Measurements from ENCODE around the gene IGFLR1.
A peak's percentile ranks its signal among the peaks of the same experiment; 100 is the strongest.

IGFLR1 gene

GRCh38 chr19:35760711-35761349, 18.6 kb upstream of the IGFLR1 start:
- no peak overlapping the region for H3K9ac ChIP-seq (ENCODE audit: low read depth, low read length)
- H3K4me3 ChIP-seq (ENCODE audit: low read depth, low read length), result no peak overlapping the region
- H3K27me3 ChIP-seq (ENCODE audit: control insufficient read depth, insufficient read depth, low read length), result no peaks in the 10 kb centered on the region; the same call in 1 of the 2 replicates
- H3K4me1 ChIP-seq (ENCODE audit: control insufficient read depth, insufficient read depth, low read length), result peaks cover 9% of the 10 kb centered on the region; the same call in 1 of the 2 replicates
- H3K36me3 ChIP-seq (ENCODE audit: control insufficient read depth, insufficient read depth, low read length), result peaks cover 37% of the 10 kb centered on the region
- no peaks in the 10 kb centered on the region for H3K9me3 ChIP-seq (ENCODE audit: control insufficient read depth, insufficient read depth, low read length)
- no peak overlapping the region for H3K27ac ChIP-seq (ENCODE audit: low read depth, low read length)

- Histone ChIP-seq H3K27me3 (ENCODE audit: control insufficient read depth, insufficient read depth, low read length) (peaks cover 3% of the 10 kb centered on the region; the same call in 1 of the 2 replicates), H3K9me3 (ENCODE audit: control insufficient read depth, insufficient read depth, low read length) (no peaks in the 10 kb centered on the region), H3K9ac (ENCODE audit: low read depth, low read length) (no peak overlapping the region), H3K27ac (ENCODE audit: low read depth, low read length) (no peak overlapping the region), H3K4me1 (ENCODE audit: control insufficient read depth, insufficient read depth, low read length) (peaks cover 9% of the 10 kb centered on the region; the same call in 1 of the 2 replicates), H3K36me3 (ENCODE audit: control insufficient read depth, insufficient read depth, low read length) (peaks cover 31% of the 10 kb centered on the region), H3K4me3 (ENCODE audit: low read depth, low read length) (no peak overlapping the region)
These were observed 17.4 kb upstream of the IGFLR1 start for GRCh38 chr19:35759697-35760096.

- peaks cover 3% of the 10 kb centered on the region; the same call in 1 of the 2 replicates for H3K27me3 ChIP-seq (ENCODE audit: control insufficient read depth, insufficient read depth, low read length)
- H3K4me3 ChIP-seq (ENCODE audit: low read depth, low read length), result peak within 1 kb of the TSS; percentile 98
- H3K36me3 ChIP-seq (ENCODE audit: control insufficient read depth, insufficient read depth, low read length), result peaks cover 23% of the 10 kb centered on the region
- H3K27ac ChIP-seq (ENCODE audit: low read depth, low read length), result peak within 1 kb of the TSS; percentile 85
- H3K4me1 ChIP-seq (ENCODE audit: control insufficient read depth, insufficient read depth, low read length), result peaks cover 9% of the 10 kb centered on the region; the same call in 1 of the 2 replicates
- H3K9ac ChIP-seq (ENCODE audit: low read depth, low read length), result peak within 1 kb of the TSS; percentile 89
- H3K9me3 ChIP-seq (ENCODE audit: control insufficient read depth, insufficient read depth, low read length), result no peaks in the 10 kb centered on the region
These were observed 15.7 kb upstream of the IGFLR1 start, which contains the start of gene PROSER3 for GRCh38 chr19:35757749-35758608. Gene PROSER3 (plus strand): TSS chr19:35758176. CDS start chr19:35758216, 40 bp downstream.

DNA sequence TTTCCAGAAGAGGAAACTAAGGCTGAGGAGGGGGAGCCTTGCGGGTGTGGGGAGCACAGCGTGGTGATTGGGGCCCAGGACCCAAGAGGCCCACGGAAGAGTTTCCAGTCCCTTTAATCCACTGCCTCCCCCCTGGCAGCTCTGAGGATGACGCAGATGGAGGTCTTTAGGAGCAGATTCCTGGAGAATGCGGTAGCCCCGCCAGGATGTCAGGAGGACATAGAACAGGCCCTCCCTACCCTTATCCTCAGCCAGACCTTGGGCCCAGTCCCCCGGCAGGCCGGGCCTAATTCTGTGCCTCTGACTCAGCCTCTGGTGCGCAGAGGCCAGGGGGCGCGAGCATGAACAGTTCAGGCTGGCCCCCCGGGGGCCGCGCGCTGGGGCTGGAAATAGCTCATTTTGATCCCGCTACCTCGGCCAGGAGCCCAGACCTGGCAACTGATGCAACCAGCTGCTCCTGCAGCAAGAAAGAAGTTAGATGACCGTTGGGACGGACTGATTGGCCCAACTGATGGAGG, 15.0 kb upstream of the IGFLR1 start:
- H3K36me3 ChIP-seq (ENCODE audit: control insufficient read depth, insufficient read depth, low read length), result peaks cover 27% of the 10 kb centered on the region
- H3K27ac ChIP-seq (ENCODE audit: low read depth, low read length), result peak overlapping the region; percentile 85

GRCh38 chr19:35756377-35757230, 14.4 kb upstream of the IGFLR1 start, which contains the start of gene HSPB6:
Gene HSPB6 (minus strand): TSS chr19:35757029. CDS start chr19:35757008, 21 bp downstream.
- Histone ChIP-seq H3K9me3 (ENCODE audit: control insufficient read depth, insufficient read depth, low read length) (no peaks in the 10 kb centered on the region), H3K36me3 (ENCODE audit: control insufficient read depth, insufficient read depth, low read length) (peaks cover 21% of the 10 kb centered on the region; the same call in 1 of the 2 replicates), H3K9ac (ENCODE audit: low read depth, low read length) (peak within 1 kb of the TSS; percentile 28), H3K27me3 (ENCODE audit: control insufficient read depth, insufficient read depth, low read length) (peaks cover 3% of the 10 kb centered on the region; the same call in 1 of the 2 replicates), H3K4me1 (ENCODE audit: control insufficient read depth, insufficient read depth, low read length) (peaks cover 9% of the 10 kb centered on the region; the same call in 1 of the 2 replicates), H3K27ac (ENCODE audit: low read depth, low read length) (peak within 1 kb of the TSS; percentile 85), H3K4me3 (ENCODE audit: low read depth, low read length) (peak within 1 kb of the TSS; percentile 98)

More for the DNA sequence above, 15.0 kb upstream of the IGFLR1 start:
- H3K4me1 ChIP-seq (ENCODE audit: control insufficient read depth, insufficient read depth, low read length), result peaks cover 9% of the 10 kb centered on the region; the same call in 1 of the 2 replicates
- peak overlapping the region; percentile 28 for H3K9ac ChIP-seq (ENCODE audit: low read depth, low read length)
- peak overlapping the region; percentile 98 for H3K4me3 ChIP-seq (ENCODE audit: low read depth, low read length)
- H3K9me3 ChIP-seq (ENCODE audit: control insufficient read depth, insufficient read depth, low read length), result no peaks in the 10 kb centered on the region
- H3K27me3 ChIP-seq (ENCODE audit: control insufficient read depth, insufficient read depth, low read length), result peaks cover 3% of the 10 kb centered on the region; the same call in 1 of the 2 replicates

DNA sequence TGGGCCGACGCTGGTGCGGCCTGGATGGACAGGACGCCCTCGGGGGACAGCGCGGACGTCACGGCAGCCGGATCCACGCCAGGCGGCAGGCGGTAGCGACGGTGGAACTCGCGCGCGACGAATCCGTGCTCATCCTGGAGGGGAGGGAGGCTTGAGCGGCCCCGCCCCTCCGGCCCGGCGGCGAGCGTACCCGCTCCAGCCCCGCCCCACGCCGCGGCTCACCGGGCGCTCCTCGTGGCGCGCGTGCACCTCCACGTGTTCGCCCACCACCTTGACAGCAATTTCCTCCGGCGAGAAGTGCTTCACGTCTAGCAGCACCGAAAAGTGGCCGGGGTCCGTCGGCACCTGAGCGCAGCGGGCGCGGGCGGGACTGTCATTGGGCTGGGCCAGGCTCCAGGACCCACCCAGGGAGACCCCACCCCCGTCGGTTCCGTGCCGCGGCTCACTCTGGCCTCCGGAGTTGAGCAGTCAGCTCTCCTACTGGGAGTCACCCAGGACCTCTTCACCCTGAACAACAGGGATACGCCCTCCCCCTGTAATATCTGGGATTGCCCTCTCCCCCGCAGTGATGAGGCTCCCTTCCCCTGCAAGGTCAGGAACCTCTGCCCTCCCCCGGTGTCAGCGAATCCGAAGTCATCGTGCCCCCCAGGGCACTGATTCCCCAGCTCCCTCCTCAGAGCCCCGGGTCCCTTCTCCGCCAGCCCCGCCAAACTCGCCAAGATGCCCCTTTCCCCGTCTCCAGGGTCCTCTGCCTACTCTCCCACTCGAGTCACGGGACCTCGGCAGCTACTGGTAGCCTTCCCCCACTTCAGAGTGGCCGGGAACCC, 13.5 kb upstream of the IGFLR1 start:
- peak overlapping the region; percentile 64 for H3K4me3 ChIP-seq (ENCODE audit: low read depth, low read length)
- H3K9ac ChIP-seq (ENCODE audit: low read depth, low read length), result no peak overlapping the region
- no peak overlapping the region for H3K27ac ChIP-seq (ENCODE audit: low read depth, low read length)
- peaks cover 3% of the 10 kb centered on the region; the same call in 1 of the 2 replicates for H3K27me3 ChIP-seq (ENCODE audit: control insufficient read depth, insufficient read depth, low read length)
- no peaks in the 10 kb centered on the region for H3K9me3 ChIP-seq (ENCODE audit: control insufficient read depth, insufficient read depth, low read length)
- peaks cover 17% of the 10 kb centered on the region; the same call in 1 of the 2 replicates for H3K36me3 ChIP-seq (ENCODE audit: control insufficient read depth, insufficient read depth, low read length)
- H3K4me1 ChIP-seq (ENCODE audit: control insufficient read depth, insufficient read depth, low read length), result peaks cover 9% of the 10 kb centered on the region; the same call in 1 of the 2 replicates

- H3K4me1 ChIP-seq (ENCODE audit: control insufficient read depth, insufficient read depth, low read length), result peaks cover 9% of the 10 kb centered on the region; the same call in 1 of the 2 replicates
- no peaks in the 10 kb centered on the region for H3K9me3 ChIP-seq (ENCODE audit: control insufficient read depth, insufficient read depth, low read length)
- no peak overlapping the region for H3K27ac ChIP-seq (ENCODE audit: low read depth, low read length)
- no peak overlapping the region for H3K9ac ChIP-seq (ENCODE audit: low read depth, low read length)
- peak overlapping the region; percentile 64 for H3K4me3 ChIP-seq (ENCODE audit: low read depth, low read length)
- peaks cover 3% of the 10 kb centered on the region; the same call in 1 of the 2 replicates for H3K27me3 ChIP-seq (ENCODE audit: control insufficient read depth, insufficient read depth, low read length)
- peaks cover 14% of the 10 kb centered on the region; the same call in 1 of the 2 replicates for H3K36me3 ChIP-seq (ENCODE audit: control insufficient read depth, insufficient read depth, low read length)
These were observed 12.9 kb upstream of the IGFLR1 start for GRCh38 chr19:35755131-35755549.

DNA sequence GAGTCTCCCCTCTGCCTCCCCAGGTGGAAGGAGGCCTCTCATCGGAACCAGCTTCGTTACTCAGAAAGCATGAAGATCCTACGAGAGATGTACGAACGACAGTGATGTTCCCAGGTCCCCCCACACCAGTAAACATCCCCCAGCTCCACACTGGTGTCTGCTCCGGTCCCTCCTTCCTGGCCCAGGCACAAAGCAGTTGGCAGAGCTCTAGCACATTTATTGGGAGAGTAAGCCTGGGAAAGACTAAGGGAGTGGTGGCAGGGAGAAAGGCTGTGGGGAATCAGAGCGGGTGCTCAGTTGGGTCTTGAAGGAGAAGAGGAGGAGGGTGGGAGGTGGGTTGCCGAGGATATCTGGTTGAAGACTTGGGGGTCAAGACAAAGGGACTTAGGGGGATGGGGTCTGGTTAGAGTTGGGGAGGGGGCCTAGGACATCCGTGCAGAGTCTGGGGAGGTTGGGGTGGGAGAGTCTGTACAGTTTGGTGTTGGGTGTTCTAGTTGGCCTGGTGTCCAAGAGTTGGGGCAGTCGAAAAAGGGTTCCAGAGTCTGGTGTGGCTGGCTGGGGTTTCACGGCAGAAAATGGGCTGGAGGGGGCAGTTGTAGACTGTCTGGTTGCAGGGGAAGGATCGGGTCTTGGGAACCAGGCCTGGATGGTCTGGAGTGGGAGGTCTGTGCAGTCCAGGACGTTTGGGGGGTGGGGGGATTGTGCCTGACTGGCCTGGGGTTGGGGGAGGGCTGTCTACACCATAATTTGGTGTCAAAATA, 12.3 kb upstream of the IGFLR1 start:
- Histone ChIP-seq H3K36me3 (ENCODE audit: control insufficient read depth, insufficient read depth, low read length) (peaks cover 8% of the 10 kb centered on the region; the same call in 1 of the 2 replicates), H3K4me3 (ENCODE audit: low read depth, low read length) (no peak overlapping the region), H3K27ac (ENCODE audit: low read depth, low read length) (no peak overlapping the region), H3K27me3 (ENCODE audit: control insufficient read depth, insufficient read depth, low read length) (peaks cover 3% of the 10 kb centered on the region; the same call in 1 of the 2 replicates), H3K9ac (ENCODE audit: low read depth, low read length) (no peak overlapping the region), H3K4me1 (ENCODE audit: control insufficient read depth, insufficient read depth, low read length) (peaks cover 9% of the 10 kb centered on the region; the same call in 1 of the 2 replicates), H3K9me3 (ENCODE audit: control insufficient read depth, insufficient read depth, low read length) (no peaks in the 10 kb centered on the region)

Measured in HUES48 (cell line).